ENCODE measurements around the gene PCCA.

Gene PCCA

GRCh38 chr13:100108913-100109507 lies 20.1 kb downstream of the PCCA start:
- Histone ChIP-seq H3K4me1 (ENCODE audit: control insufficient read depth in 1 of 2, insufficient read depth in 1 of 2, low read depth in 1 of 2, low read length in 1 of 2) (no peaks in the 10 kb centered on the region), H3K4me3 (ENCODE audit: low read depth in 1 of 2, low read length in 1 of 2) (no peak overlapping the region), H3K27ac (no peak overlapping the region), H3K27me3 (no peaks in the 10 kb centered on the region), H3K9me3 (no peaks in the 10 kb centered on the region), H3K36me3 (no peaks in the 10 kb centered on the region)
- TF ChIP-seq CTCF (IDR thresholded peaks at IDR 0.05) = no peak

DNA sequence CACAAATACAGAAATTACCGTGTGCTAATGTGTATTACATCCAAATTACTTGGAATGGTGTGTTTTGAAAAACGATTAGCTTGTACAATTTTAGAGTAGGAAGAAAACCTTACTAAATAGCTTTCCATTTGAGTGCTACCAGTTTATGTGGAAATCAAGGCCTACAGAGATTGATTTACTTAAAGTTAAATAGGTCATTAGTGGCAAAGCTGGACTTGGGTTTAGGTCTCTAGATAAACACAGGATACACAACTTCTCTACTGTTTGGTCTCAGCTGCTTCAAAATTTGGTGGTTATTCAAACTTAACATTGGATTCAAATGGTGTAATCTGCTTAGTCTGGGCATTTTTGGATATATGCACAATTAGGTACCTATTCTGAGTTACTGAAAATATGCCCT lies 21.4 kb downstream of the PCCA start:
- no peak overlapping the region for H3K27ac ChIP-seq
- no peaks in the 10 kb centered on the region for H3K36me3 ChIP-seq
- no peaks in the 10 kb centered on the region for H3K27me3 ChIP-seq
- H3K4me1 ChIP-seq (ENCODE audit: control insufficient read depth in 1 of 2, insufficient read depth in 1 of 2, low read depth in 1 of 2, low read length in 1 of 2) = no peaks in the 10 kb centered on the region
- TF ChIP-seq CTCF (IDR thresholded peaks at IDR 0.05) = no peak
- no peaks in the 10 kb centered on the region for H3K9me3 ChIP-seq
- H3K4me3 ChIP-seq (ENCODE audit: low read depth in 1 of 2, low read length in 1 of 2) = no peak overlapping the region

DNA sequence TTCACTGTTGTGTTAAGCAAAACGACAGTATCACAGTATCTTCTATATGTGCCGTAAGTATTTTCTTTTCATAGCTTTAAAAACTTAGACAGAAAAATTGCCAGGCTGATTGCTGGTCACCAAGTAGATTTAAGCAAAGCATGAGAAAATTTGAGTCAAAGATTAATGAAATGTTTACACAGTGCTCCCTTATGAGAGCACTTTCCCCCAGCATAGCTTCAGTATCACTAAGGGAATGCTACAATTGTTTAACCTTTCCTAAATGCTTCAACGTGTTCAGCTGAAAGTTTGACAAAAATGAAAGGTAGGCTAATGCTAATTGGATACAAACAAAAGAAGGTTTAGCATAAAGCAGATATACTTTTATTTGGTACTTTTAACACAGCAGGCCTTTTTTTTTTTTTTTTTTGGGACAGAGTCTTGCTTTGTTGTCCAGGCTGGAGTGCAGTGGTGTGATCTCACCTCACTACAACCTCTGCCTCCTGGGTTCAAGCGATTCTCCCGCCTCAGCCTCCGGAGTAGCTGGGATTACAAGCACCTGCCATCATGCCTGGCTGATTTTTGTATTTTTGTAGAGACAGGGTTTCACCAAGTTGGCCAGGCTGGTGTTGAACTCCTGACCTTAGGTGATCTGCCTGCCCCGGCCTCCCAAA lies 23.4 kb downstream of the PCCA start:
- H3K36me3 ChIP-seq = no peaks in the 10 kb centered on the region
- H3K27me3 ChIP-seq = no peaks in the 10 kb centered on the region
- no peak overlapping the region for H3K4me3 ChIP-seq (ENCODE audit: low read depth in 1 of 2, low read length in 1 of 2)
- TF ChIP-seq CTCF (IDR thresholded peaks at IDR 0.05) = no peak
- no peaks in the 10 kb centered on the region for H3K4me1 ChIP-seq (ENCODE audit: control insufficient read depth in 1 of 2, insufficient read depth in 1 of 2, low read depth in 1 of 2, low read length in 1 of 2)
- H3K9me3 ChIP-seq = no peaks in the 10 kb centered on the region
- H3K27ac ChIP-seq = no peak overlapping the region

- Histone ChIP-seq H3K9me3 (no peaks in the 10 kb centered on the region), H3K27me3 (no peaks in the 10 kb centered on the region), H3K4me1 (ENCODE audit: control insufficient read depth in 1 of 2, insufficient read depth in 1 of 2, low read depth in 1 of 2, low read length in 1 of 2) (no peaks in the 10 kb centered on the region), H3K4me3 (ENCODE audit: low read depth in 1 of 2, low read length in 1 of 2) (no peak overlapping the region), H3K27ac (no peak overlapping the region), H3K36me3 (no peaks in the 10 kb centered on the region)
- TF ChIP-seq CTCF (IDR thresholded peaks at IDR 0.05) = no peak
Observed at GRCh38 chr13:100115693-100116254, 26.9 kb downstream of the PCCA start.

- Histone ChIP-seq H3K4me3 (ENCODE audit: low read depth in 1 of 2, low read length in 1 of 2) (no peak overlapping the region), H3K27ac (no peak overlapping the region), H3K36me3 (no peaks in the 10 kb centered on the region), H3K4me1 (ENCODE audit: control insufficient read depth in 1 of 2, insufficient read depth in 1 of 2, low read depth in 1 of 2, low read length in 1 of 2) (no peaks in the 10 kb centered on the region), H3K27me3 (no peaks in the 10 kb centered on the region), H3K9me3 (no peaks in the 10 kb centered on the region)
- TF ChIP-seq CTCF (IDR thresholded peaks at IDR 0.05) = no peak
Observed at GRCh38 chr13:100124265-100124664, 35.4 kb downstream of the PCCA start.
